Measurements from ENCODE around the gene TOPBP1.
A peak's percentile ranks its signal among the peaks of the same experiment; 100 is the strongest.

Gene TOPBP1

DNA sequence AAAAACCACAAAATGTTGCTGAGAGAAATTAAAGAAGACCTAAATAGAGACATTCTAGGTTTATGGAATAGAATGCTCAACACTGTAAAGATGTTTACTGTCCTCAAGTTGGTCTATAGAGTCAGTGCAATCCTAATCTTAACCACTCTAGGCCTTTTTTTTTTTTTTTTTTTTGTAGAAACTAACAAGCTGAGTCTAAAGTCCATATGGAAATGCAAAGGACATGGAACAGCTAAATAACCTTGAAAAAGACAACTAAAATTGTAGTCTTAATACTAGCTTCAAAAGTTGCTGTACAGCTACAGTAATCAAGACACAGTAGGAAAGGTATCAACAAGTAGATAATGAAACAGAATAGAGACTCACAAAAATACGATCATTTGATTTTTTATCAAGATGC lies 55.4 kb downstream of the TOPBP1 start:
- no peak for DNase-seq

DNA sequence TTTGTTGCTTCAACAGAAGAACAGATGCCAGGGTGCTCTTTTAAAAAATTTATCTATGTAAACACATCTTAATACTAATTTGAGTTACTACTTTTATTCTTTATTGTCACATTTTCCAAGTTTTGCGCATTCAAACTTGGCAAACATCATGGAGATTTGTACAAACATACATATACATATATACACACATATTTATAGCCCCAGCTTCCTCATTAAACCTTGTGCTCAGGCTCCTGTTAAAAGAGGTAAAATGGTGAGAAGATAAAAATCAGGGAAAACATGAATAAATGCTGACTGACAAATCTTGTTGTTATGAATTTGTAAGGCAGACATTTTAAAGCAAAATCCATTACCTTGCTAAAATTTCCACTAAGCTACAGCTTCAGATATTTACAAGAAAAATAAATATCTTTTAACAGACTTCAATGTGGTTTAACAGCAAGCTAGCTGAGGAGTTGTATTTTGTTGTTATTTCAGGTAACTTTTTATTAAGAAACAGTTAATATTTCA lies 61.1 kb downstream of the TOPBP1 start:
- DNase-seq, result no peak

DNA sequence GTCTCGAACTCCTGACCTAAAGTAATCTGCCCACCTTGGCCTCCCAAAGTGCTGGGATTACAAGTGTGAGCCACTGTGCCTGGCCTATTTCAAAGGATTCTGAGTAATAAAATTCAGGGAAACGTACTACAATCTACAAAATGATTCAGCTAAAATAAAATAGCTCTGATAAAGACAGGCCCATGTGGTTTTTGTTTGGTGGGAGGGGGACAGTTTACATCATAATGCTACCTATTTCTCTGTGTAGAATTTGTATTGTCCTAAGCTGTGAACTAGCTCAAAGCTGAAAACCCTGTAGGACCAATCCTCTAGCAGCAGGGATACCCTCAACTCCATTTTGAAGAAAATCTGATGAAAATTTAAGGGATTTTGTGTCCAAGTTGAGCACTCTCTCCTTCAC lies 62.5 kb downstream of the TOPBP1 start:
- no peak for DNase-seq

GRCh38 chr3:133598405-133598804 lies 63.3 kb downstream of the TOPBP1 start:
- no peak for DNase-seq

DNA sequence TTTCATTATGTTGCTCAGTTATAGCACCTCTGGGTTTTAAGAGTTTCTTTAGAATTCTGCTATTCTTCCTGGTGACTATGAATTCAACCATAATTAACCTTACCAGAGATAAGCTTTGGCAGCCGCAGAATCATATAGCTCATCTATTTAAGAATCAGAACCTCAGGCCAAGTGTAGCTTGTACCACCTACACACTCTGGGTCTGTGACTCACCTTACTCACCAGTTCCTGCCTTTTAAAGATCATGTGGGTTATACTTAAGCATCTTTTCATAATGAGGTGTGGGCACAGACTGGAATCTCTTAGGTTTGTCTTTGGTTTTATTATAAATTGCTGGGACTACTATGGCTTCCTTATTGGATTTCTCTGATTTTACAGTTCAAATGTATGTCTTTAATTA lies 66.4 kb downstream of the TOPBP1 start:
- DNase-seq, result no peak

- no peak for DNase-seq
Measured at GRCh38 chr3:133593243-133593642, 68.5 kb downstream of the TOPBP1 start.

DNA sequence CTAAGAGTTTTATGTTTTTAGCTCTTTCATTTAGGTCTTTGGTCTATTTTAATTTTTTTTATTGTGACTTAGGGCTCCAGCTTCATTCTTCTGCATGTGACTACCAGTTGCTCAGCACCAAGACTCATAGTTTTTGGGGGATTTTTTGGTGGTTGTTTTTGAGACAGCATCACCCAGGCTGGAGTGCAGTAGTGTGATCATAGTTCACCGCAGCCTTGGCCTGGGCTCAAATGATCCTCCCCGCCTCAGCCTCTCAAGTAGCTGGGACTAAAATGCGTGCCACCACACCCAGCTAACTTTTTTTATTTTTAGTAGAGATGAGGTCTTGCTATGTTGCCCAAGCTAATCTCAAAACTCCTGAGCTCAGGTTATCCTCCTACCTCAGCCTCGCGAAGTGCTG lies 68.9 kb downstream of the TOPBP1 start:
- DNase-seq, result no peak

DNA sequence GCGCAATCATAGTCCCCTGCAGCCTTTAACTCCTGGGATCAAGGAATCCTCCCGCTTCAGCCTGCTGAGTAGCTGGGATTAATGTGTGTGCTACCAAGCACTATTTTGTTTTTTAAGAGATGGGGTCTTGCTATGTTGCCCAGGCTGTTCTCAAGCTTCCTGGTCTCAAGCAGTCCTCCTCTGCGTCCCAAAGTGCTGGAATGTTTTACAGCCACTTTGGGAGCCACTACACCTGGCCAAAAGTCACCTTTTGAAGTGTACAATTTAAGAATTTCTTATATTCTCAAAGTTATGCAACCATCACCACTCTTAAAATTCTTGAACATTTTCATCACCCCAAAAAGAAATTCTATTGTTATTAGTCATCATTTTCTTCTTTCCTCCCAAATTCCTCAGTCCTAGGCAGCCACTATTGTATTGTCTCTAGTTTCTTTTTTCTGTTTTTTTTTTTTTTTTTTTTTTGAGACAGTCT lies 70.4 kb downstream of the TOPBP1 start:
- no peak for DNase-seq

DNA sequence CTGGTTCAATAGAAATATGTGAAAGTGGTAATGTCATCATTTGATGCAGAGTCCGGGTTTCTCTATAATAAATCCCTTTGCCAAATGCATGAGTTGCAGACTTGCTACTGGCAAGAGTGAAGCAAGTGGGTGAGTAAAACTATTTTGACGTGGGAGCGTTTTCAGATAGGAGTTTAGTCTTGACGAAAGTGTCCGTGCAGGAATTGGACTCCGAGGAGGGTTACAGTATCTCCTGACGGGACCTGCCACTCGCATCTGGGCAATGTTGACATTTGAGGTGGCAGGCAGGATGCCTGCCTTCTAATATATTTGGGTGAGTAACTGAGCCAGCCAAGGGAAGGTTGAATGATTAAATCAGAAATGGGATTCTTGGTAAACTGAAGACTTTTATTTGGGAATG lies 72.2 kb downstream of the TOPBP1 start:
- peak in 1 of 6 experiments; percentile 1 for DNase-seq

DNA sequence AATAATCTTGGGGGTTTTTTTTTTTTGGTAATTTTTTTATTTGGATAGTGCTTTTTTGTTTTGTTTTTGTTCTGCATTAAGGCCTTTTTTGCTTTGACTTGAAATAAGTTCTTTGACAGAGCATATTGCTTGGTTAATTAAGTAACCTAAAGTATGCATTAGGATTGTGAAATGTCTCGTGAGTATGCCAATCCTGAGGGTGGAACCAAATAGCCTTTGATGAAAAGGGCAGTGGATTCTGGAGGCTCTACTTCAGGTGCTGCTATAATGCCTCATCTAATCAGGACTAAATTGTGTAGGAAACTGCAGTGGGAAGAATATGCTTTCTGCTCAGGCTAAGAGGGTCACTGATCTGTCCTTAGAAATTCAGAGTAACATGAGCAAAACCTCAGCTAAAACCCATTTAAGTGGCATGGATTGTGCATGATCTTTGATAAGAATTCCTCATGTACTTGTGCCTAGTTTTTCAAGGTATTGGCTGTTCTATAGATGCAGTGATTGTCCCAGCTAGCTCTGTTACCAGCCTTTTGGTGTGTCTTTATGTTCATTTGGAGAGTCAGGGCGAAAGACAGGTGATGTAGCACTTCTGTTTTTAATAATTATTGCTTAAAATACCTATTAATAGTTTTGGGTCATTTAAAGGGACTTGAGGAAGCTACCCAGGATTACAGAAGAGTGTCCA lies 72.8 kb downstream of the TOPBP1 start:
- no peak for DNase-seq

DNA sequence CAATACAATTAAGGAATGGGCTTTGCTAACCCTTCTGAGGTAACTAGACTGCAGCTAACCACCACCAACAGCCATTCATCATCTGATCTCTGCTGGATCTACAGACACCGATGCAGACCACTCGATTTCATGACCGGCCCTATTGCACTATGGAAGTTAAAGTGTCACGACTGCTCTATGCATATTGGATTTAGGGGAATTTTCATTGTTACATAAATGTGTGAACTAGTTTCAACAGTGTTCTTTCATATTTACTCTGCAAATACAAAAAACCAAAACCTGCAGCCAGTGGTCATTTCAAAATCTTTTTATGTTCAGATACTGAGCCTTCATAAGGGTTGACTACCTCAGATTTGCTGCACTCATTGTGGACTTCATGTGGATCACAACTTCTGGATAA lies 73.7 kb downstream of the TOPBP1 start:
- no peak for DNase-seq

- DNase-seq, result no peak
Measured at GRCh38 chr3:133583396-133583795, 78.3 kb downstream of the TOPBP1 start.

GRCh38 chr3:133578548-133579191 lies 83.1 kb downstream of the TOPBP1 start:
- DNase-seq, result no peak

- DNase-seq, result no peak
Measured at GRCh38 chr3:133576169-133576568, 85.6 kb downstream of the TOPBP1 start.

- DNase-seq, result no peak
Measured at GRCh38 chr3:133575086-133575485, 86.7 kb downstream of the TOPBP1 start.

- no peak for DNase-seq
Measured at GRCh38 chr3:133574260-133574881, 87.4 kb downstream of the TOPBP1 start.

- DNase-seq, result no peak
Measured at GRCh38 chr3:133573629-133574194, 88.0 kb downstream of the TOPBP1 start, which contains the start of gene CDV3. Gene CDV3, plus strand, starts transcription at chr3:133573686. Its CDS starts 359 bp downstream, at chr3:133574045.

DNA sequence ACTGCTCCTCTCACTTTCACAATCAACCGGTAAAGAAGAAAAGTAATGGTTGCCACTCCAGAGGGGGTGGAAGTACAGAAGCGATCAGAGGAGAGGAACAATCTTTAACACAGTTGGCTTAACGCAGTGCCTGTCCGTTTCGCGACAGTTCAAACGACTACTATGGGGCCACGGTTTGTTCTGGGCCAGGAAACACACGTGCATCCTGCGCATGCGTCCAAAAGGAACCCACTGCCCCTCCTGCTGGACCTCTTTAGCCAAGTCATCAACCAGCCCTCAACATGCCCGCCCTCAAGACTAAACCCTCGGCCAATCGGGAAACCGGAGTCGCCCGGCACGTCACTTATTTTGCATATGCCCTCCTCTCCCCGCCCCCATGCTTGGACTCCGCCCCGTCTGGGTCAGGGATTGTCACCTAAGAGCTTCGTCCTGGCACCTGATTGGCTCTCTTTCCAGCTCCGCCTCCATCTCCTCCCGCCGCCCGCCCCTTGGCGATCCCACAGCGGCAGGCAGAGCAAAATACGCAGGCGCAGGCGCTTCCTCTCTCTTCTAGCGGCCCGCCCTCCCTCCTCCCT lies 88.6 kb downstream of the TOPBP1 start:
- DNase-seq, result no peak

DNA sequence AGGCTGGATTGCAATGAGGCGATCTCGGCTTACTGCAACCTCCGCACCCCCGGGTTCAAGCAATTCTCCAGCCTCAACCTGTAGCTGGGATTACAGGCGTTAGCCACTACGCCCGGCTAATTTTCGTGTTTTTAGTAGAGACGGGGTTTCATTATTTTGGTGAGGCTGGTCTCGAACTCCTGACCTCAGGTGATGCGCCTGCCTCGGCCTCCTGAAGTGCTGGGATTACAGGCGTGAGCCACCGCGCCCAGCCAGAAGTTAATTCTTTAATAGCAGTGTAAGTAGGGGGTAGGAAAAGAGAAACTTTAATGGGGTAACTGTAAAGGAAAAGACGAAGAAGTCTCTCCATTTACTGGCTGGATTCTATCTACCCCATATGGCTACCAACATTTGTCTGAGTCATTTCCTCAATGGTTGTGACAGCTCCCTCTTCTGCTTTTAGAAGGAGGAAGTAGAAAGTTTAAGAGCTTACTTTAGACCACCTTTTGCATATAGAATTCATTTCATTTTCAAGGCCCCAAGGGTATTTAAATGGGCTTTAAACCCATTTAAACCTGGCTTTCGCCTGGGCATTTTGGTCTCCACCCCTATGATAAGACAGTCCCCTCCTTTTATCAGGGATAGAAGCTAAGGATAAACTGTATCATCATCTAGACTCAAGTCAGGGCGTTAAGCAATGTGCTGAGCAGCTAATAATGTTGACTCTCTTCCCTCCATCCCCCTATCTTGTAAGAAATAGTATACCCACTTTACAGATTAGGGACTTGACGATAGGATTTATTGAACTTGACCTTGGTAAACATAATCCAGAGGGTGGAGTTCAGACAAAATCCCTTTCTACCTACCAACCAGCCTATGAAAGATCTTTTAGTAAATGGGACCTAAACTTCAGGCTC lies 89.3 kb downstream of the TOPBP1 start:
- no peak for DNase-seq

DNA sequence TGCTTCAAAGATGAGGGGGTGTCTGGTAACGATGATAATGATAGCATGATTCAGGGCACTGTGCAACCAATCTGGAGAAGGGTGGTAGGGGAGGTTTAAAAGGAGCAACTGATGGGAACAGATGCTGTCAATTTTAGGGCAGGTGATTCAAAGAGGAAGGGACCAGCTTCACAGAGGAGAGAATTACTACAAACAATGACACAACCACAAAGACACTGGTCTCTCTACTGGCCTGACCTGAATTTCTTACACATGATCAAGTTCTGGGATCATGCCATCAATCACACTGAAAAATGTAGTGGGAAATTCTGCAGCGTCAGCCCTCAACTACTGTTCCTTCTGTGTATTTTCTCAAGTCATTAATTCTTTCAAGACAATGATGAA lies 90.8 kb downstream of the TOPBP1 start:
- DNase-seq, result no peak

- no peak for DNase-seq
Measured at GRCh38 chr3:133570139-133570936, 91.4 kb downstream of the TOPBP1 start.

Measured in stimulated activated naive CD4-positive, alpha-beta T cell (primary cell).